ENCODE measurements around the gene EIF1. TPM values are rescaled to one million over a fixed set of nuclear protein-coding genes. Genes with fewer than 3 reads are reported as not detected.
A peak's percentile ranks its signal among the peaks of the same experiment; 100 is the strongest.

Gene EIF1
- total RNA-seq, 1 experiment from 2014 or later: 481 TPM

GRCh38 chr17:41689497-41690299, 1.0 kb downstream of the EIF1 start (continued):
- TF ChIP-seq TEAD4 (CRISPR knock-in tag; IDR thresholded peaks at IDR 0.05) (no peak), GTF2I (CRISPR knock-in tag; conservative IDR thresholded peaks at IDR 0.05) (no peak), ZNF263 (CRISPR knock-in tag; IDR thresholded peaks at IDR 0.05; ENCODE audit: low read depth) (no peak), ZNF219 (CRISPR knock-in tag; IDR thresholded peaks at IDR 0.05; ENCODE audit: borderline replicate concordance) (no peak), MXD4 (CRISPR knock-in tag; IDR thresholded peaks at IDR 0.05; ENCODE audit: borderline replicate concordance) (no peak), USF2 (CRISPR knock-in tag; IDR thresholded peaks at IDR 0.05) (peak; percentile 80), ZMAT4 (CRISPR knock-in tag; IDR thresholded peaks at IDR 0.05) (peak; percentile 60; the same call in 1 of the 2 replicates), MYBL2 (CRISPR knock-in tag; IDR thresholded peaks at IDR 0.05) (no peak), KAT7 (CRISPR knock-in tag; IDR thresholded peaks at IDR 0.05; ENCODE audit: borderline replicate concordance) (no peak), HMGA2 (CRISPR knock-in tag; IDR thresholded peaks at IDR 0.05) (no peak), JAZF1 (CRISPR knock-in tag; IDR thresholded peaks at IDR 0.05) (no peak), PRDM15 (CRISPR knock-in tag; IDR thresholded peaks at IDR 0.05) (no peak), ZNF232 (CRISPR knock-in tag; IDR thresholded peaks at IDR 0.05) (no peak), ZNF416 (CRISPR knock-in tag; IDR thresholded peaks at IDR 0.05) (no peak), E2F4 (CRISPR knock-in tag; IDR thresholded peaks at IDR 0.05; ENCODE audit: borderline replicate concordance, low read depth) (no peak), AFF4 (CRISPR knock-in tag; IDR thresholded peaks at IDR 0.05; ENCODE audit: borderline replicate concordance) (no peak), ETV6 (CRISPR knock-in tag; IDR thresholded peaks at IDR 0.05) (no peak), NFYB (CRISPR knock-in tag; conservative IDR thresholded peaks at IDR 0.05; ENCODE audit: low read depth) (no peak), GRHL2 (CRISPR knock-in tag; IDR thresholded peaks at IDR 0.05; ENCODE audit: insufficient replicate concordance, severe bottlenecking) (no peak), CTCF (IDR thresholded peaks at IDR 0.05) (peak; percentile 42), ATF2 (CRISPR knock-in tag; IDR thresholded peaks at IDR 0.05; ENCODE audit: borderline replicate concordance, low read depth) (no peak)
- TF ChIP-seq, protein P1, sequence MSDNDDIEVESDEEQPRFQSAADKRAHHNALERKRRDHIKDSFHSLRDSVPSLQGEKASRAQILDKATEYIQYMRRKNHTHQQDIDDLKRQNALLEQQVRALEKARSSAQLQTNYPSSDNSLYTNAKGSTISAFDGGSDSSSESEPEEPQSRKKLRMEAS (CRISPR knock-in tag; IDR thresholded peaks at IDR 0.05): peak; percentile 95
- TF ChIP-seq, protein P2, sequence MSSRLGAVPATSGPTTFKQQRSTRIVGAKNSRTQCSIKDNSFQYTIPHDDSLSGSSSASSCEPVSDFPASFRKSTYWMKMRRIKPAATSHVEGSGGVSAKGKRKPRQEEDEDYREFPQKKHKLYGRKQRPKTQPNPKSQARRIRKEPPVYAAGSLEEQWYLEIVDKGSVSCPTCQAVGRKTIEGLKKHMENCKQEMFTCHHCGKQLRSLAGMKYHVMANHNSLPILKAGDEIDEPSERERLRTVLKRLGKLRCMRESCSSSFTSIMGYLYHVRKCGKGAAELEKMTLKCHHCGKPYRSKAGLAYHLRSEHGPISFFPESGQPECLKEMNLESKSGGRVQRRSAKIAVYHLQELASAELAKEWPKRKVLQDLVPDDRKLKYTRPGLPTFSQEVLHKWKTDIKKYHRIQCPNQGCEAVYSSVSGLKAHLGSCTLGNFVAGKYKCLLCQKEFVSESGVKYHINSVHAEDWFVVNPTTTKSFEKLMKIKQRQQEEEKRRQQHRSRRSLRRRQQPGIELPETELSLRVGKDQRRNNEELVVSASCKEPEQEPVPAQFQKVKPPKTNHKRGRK (CRISPR knock-in tag; IDR thresholded peaks at IDR 0.05; ENCODE audit: borderline replicate concordance): no peak

Measured in WTC11 (cell line).